Activated CD8-positive, alpha-beta memory T cell treated with anti-CD3 and anti-CD28 coated beads for 4 hours (primary cell): ENCODE results near the gene TMEM139.

Experiments
- DNase-seq, 2 donors: peaks; one replicate each; pipeline ENCODE4 v3.0.0-alpha.2; 2020; ENCODE audit warnings: low read depth in 2 of 2

TMEM139 gene

GRCh38 chr7:143284591-143285469 is at the start of gene TMEM139:
TMEM139 (plus strand) TSS chr7:143284958; CDS start chr7:143285958, 1,000 bp downstream.
- no peak for DNase-seq

- DNase-seq, result no peak
Measured at GRCh38 chr7:143235561-143235960, 49.2 kb upstream of the TMEM139 start.

- DNase-seq, result no peak
Measured at GRCh38 chr7:143236408-143236990, 48.3 kb upstream of the TMEM139 start.

- no peak for DNase-seq
Measured at GRCh38 chr7:143237366-143237765, 47.4 kb upstream of the TMEM139 start.

GRCh38 chr7:143238289-143238980 is 46.3 kb upstream of the TMEM139 start:
- DNase-seq, result no peak

GRCh38 chr7:143239813-143240212 is 44.9 kb upstream of the TMEM139 start:
- no peak for DNase-seq

- peak; percentile 44 to 54 for DNase-seq
Measured at GRCh38 chr7:143240291-143241168, 44.2 kb upstream of the TMEM139 start.

GRCh38 chr7:143242306-143242705 is 42.5 kb upstream of the TMEM139 start:
- DNase-seq, result no peak

- no peak for DNase-seq
Measured at GRCh38 chr7:143243111-143243510, 41.6 kb upstream of the TMEM139 start.

GRCh38 chr7:143243614-143244013 is 41.1 kb upstream of the TMEM139 start:
- no peak for DNase-seq

- no peak for DNase-seq
Measured at GRCh38 chr7:143244321-143244720, 40.4 kb upstream of the TMEM139 start.

- DNase-seq, result no peak
Measured at GRCh38 chr7:143245123-143245522, 39.6 kb upstream of the TMEM139 start.

GRCh38 chr7:143247372-143247771 is 37.4 kb upstream of the TMEM139 start:
- DNase-seq, result no peak

- DNase-seq, result no peak
Measured at GRCh38 chr7:143248761-143249354, 35.9 kb upstream of the TMEM139 start.

- no peak for DNase-seq
Measured at GRCh38 chr7:143250199-143250598, 34.6 kb upstream of the TMEM139 start.

GRCh38 chr7:143250822-143251221 is 33.9 kb upstream of the TMEM139 start:
- no peak for DNase-seq

- DNase-seq, result no peak
Measured at GRCh38 chr7:143252006-143252405, 32.8 kb upstream of the TMEM139 start.

GRCh38 chr7:143255564-143255963 is 29.2 kb upstream of the TMEM139 start:
- DNase-seq, result no peak

GRCh38 chr7:143256325-143256724 is 28.4 kb upstream of the TMEM139 start:
- no peak for DNase-seq

- DNase-seq, result no peak
Measured at GRCh38 chr7:143256932-143257331, 27.8 kb upstream of the TMEM139 start.

- DNase-seq, result no peak
Measured at GRCh38 chr7:143257501-143257900, 27.3 kb upstream of the TMEM139 start.
